NCI-H1048 (cell line): Measurements from ENCODE around the gene NOP56.

ENCODE experiments used
- DNase-seq: peaks from one replicate; lab custom pipeline; 2025; lab: John Stamatoyannopoulos, UW

Gene NOP56

DNA sequence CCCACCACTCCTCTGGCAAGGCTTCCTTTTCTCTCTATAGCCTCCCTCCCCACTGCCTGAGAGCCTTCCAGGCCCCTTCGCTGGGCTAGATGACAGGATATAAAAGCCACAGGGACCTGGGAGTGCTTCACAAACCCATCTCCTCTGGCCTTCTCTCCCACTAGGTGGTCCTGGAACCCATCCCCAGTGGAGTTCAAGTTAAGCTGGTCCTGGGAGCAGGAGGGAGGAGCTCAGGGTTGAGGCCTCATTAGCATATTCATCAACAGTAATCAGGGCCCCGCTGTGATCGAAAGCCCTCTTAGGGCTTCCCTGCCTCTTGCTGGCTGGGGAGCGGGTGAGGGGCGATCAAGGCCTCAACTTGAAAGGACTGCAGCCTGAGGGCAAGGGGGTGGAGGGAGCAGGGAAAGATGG, 49.2 kb downstream of the NOP56 start:
- DNase-seq: no peak

DNA sequence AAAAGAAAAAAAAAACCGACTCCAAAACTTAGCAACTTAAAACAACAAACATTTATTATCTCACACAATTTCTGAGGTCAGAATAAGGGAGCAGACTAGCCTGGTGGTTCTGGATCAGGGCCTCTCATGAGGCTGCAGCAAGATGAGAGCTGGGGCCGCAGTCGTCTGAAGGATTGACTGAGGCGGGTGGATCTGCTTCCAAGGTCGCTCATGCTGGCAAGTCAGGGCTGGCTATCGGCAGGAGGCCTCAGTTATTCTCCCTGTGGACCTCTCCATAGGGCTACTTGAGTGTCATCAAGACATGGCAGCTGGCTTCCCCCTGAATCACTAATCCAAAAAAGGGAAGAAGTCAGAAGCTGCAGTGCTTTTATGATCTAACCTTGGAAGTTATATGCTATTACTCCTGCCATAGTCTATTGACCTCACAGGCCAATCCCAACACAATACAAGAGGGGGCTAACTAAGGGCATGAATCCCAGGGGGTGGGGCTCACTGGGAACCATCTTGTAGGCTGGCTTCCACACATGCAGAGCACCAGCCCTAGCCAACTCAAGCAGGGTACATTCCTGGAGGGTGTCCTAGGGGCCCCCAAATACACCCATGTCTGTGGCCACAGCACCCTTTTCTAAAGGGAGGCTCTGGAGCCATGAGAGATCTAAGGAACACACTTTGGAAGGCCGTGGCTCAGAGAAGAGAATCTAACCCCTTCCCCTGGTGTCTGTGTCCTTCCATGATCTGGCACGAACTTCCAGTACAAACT, 51.5 kb downstream of the NOP56 start:
- DNase-seq: no peak

GRCh38 chr20:2705931-2706645, 53.7 kb downstream of the NOP56 start:
- no peak for DNase-seq

DNA sequence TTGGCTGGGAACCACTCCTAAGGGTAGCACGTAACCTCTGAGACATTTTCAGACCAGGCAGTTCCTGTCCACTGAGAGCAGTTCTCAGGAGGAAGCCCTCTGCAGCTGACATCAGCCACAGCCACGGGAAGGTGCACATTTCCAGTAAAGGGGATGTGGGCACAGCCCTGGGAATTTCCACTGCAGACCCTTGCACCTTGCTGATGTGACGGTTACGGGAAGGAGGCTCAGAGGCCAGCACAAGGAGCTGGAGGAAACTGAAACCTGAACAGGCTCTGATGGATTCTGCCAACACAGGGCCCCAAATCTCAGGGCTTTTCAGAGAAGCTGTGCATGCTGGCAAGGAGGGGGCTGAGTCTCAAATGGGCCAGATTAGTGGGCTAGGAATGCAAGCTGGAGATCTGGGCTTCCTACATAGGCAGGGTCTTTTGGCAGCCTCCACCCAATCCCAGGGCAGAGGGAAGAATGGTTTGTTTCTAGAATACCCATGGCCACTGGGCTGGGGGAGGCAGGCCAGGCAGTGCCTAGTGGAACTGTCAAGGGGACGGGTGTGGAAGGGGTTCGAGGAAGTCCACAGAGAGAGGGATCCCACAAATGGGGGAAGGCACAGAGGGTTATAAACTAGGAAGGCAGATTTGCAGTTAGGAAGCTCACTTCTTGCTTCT, 54.4 kb downstream of the NOP56 start:
- DNase-seq: no peak

GRCh38 chr20:2707353-2708072, 55.1 kb downstream of the NOP56 start:
- DNase-seq: no peak
